Activated CD4-positive, CD25-positive, alpha-beta regulatory T cell treated with anti-CD3 and anti-CD28 coated beads, Interleukin-2, amount 50 U/mL, for 24 hours (primary cell): ENCODE data around the gene GEMIN4.
"Not testable (repeated sequence)": the region's sequence is repeated elsewhere in the genome, so short reads cannot be mapped to it uniquely, and the experiment has no call there.

Source experiments
- ATAC-seq, 2 donors: fragments of 150-1000 bp; cut with Tn5 transposase; one replicate each; pipeline ENCODE4 v1.10.0; 2021; ENCODE audit warnings: mild to moderate bottlenecking in 1 of 2, moderate library complexity in 1 of 2

The GEMIN4 gene

DNA sequence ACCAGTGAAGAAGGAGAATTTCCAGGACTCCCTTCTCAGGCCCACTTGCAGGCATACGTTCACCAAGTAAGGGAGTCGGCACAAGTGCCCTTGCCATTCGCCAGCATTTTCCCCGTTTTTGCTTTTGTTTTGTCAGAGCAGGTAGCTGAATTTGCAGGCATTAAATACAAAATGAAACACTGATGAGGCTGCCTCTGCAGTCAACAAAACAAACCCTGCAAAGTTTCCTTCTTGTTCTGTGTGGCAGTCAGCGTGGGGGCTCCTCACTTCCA lies 22.2 kb upstream of the GEMIN4 start:
- ATAC-seq, result no peak

DNA sequence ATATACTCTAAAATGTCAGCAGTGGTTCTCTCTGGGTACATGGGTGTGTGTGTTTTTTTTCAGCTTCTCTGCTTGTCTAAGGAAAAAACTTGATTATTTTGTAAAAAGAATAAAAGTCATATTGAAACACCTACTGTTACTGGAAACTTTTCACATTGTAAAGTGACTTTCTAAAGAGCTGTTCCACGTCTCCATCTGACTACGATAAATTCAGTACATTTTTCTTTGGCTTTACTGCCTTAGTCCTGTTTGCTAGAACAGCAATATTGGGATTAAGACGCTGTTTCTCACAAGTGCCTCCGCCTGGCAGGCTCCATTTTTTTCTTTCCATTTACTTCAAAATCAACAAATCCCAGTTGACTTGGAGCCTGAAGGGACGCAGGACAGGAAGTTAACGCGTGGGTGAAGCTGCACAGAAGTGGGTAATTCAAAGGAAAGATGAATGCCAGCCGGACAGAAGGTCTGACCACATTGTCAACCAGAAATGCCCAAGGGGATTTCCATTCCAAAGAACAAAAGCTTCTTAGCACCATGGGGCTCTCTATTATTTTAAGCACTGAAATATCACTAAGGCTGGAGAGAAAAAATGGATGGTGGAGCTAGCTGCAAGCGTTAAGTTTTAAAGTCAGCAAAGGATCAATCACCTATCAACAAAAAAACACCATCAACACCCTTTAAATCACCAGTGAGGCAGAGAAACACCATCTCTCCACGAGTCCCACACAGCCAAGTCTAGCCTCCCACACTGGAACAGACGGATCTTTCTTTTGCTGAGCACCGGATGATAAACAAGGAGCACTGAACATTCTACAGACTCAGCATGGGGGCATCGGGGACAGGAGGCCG lies 21.6 kb upstream of the GEMIN4 start:
- ATAC-seq, result no peak

DNA sequence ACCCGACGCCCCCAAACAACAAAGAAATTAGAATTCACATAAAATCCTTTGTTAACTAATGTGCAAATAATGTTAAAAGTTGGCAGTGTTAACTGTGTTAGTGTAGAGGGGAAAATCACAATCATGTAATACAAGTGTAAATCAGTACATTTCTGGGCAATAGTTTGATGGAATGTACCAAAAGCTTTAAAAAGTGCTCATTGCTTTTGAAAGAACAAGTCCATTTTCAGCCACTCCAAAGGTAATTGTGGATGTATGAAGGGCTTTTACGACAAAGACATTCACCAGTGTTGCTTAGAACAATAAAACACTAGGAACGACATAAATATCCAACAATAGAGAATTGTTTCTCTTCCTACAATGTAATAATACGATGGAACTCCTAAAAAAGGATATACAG lies 21.0 kb upstream of the GEMIN4 start:
- no peak for ATAC-seq

DNA sequence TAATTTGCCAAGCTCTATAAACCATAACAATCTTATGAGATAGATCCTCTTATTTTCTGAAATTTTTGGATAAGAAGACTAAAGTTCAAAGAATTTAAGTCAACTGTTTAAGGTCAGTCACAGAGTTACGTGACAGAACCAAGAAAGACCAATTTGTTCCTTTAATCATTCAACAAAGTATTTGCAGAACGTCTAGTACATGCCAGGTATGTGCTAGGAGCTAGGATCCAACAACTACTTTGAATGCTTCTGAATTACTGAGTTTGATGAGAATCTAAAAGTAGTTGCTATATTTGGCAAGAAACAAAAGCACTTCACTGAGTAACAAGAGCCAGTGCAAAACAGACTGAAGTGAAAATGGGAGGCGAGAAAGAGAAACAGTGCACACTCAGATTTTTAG lies 15.0 kb upstream of the GEMIN4 start:
- no peak for ATAC-seq

DNA sequence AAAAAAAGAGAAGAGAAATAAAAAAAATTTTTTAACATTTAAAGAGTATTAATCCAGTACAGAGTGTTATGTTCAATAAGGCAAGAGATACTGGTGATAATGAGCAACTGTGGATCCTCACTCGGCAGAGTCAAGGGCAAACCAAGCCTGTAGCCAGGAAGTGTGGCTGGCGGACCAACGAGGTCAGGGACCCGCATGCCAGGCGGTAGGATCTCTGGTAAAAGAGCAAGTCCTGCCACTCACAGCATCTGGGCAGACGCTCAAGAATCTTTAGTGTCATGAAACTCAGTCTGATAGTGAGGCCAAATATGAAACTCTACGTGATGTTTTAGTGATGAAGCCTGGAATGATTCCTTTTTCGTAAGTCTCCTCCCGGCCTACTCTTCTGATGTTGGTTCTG lies 8.3 kb upstream of the GEMIN4 start:
- ATAC-seq, result no peak

DNA sequence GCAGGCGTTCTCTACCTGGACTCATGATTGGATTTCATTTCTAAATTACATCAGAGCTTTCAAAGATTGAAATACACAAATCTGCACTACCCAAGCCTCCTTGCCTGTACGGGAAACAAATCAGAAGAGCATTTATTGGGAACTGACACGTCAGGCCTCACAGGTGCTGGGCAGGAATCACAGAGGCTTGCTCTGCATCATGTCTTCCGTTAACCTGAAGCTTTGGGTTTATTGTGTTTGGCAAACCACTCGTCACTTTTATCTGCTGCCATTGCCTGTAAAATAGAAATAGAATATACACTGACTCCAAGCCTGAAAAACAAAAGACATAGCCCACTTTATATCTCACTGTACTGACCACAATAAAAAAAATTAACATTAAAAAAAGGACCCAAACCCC lies 7.9 kb upstream of the GEMIN4 start:
- ATAC-seq, result no peak

DNA sequence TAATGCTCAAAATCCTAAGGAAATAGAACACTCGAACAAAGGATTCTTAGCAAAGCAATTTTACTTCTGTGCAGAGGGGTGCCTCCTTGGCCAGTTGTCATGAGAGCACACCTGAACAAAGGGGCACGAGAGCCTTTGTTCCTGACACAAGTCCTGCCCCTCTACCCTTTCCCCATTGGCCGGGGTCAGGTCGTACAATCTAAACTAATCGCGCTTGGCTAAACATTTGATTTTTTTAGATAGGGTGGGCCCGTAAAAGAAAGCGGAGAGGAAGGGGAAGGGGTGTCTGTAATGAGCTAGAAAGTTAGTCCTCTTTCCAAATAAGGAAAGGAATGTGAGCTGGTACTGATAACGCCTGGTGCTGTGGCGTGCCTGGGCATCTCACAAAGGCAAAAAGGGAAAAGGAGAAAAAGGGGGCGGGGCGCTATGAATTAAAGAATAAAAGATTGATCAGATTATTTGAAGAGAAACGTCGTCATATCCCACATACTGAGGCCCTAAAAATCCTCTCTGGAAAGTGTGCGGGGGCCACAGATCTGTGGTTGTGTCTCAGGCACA lies 4.0 kb upstream of the GEMIN4 start:
- not testable (repeated sequence) for ATAC-seq

DNA sequence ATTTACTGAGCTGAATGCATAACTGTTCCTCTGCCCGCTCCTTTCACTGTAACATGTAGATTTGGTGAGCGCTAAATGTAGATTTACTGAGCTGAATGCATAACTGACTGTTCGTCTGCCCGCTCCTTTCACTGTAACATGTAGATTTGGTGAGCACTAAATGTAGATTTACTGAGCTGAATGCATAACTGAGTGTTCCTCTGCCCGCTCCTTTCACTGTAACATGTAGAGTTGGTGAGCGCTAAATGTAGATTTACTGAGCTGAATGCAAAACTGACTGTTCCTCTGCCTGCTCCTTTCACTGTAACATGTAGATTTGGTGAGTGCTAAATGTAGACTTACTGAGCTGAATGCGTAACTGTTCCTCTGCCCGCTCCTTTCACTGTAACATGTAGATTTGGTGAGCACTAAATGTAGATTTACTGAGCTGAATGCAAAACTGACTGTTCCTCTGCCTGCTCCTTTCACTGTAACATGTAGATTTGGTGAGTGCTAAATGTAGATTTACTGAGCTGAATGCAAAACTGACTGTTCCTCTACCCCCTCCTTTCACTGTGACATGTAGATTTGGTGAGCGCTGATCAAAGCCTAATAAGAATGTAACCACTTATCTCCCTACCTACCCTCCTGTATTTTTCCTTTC lies 3.4 kb upstream of the GEMIN4 start:
- not testable (repeated sequence) for ATAC-seq

DNA sequence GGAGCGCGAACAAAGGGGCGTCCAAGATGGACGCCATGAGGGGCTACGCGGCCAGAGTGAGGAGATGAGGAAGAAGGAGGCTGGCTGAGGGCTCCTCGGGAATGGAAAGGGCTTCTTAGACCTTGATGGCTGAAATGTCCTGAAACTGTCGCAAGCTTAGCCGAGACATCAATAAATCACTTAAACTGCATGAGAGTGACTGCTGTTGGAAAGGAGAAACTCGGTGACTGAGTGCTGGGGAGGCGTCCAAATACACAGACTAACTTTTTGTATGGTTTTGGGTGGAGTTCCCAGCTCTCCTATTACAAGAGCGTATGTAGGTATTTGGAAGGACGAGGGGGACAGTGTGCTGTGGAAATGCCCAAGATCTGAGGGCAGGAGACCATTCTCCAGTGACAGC lies 1.4 kb upstream of the GEMIN4 start:
- no peak for ATAC-seq

DNA sequence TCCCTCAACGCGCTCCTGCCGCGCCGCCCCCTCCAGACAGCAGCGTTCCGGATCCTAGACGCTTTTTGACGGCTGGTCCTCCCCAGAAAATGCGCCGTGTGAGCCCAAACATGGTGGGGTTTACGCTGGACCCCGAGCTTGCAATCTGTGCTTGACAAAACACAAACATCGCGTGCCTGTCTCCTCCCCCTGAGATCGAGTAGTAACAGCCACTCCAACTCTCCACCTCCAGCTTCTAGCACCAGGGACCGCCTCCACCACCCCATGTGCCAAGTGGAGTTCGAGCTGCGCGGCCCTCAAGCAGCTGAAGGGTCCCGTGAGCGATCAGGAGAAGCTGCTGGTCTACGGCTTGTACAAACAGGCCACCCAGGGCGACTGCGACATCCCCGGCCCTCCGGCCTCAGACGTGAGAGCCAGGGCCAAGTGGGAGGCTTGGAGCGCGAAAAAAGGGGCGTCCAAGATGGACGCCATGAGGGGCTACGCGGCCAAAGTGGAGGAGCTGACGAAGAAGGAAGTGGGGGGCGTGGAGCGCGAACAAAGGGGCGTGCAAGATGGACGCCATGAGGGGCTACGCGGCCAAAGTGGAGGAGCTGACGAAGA lies 656 bp upstream of the GEMIN4 start:
- ATAC-seq, result peak; percentile 3 to 7

DNA sequence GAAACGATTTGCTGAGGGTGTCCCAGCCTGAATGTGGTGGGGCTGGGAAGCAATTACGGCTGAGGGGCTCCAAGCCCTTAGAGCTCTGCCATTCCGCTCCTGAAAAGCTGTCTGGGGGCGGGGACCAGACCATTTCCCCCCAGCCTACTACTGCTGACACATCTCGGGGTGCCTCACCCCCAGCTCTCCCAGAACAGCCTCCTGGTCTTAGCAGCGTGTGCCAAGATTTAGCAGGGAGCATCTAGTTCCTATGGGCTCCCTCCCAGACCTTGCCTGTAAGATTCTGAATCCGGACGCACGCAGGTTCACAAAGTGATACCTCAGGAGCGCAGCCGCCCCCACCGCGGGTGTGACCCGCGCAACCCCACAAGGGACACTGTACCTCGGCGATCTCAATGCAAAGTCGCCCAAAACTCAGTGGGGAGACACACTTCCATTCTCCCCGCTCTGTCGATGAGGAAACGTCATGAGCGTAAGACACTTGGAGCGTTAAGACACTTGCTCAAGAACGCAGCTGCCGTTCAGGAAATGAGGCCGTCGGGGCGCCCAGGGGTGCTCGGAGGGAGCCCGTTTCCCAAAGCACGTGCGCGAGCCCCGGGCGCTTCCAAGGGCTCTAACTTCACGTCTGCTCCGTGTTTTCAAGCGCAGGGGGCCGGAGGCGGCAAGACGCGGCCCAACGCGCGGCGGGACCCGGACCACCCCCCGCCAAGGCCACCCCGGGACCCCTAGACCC lies 629 bp downstream of the GEMIN4 start:
- peak; percentile 33 to 51 for ATAC-seq

DNA sequence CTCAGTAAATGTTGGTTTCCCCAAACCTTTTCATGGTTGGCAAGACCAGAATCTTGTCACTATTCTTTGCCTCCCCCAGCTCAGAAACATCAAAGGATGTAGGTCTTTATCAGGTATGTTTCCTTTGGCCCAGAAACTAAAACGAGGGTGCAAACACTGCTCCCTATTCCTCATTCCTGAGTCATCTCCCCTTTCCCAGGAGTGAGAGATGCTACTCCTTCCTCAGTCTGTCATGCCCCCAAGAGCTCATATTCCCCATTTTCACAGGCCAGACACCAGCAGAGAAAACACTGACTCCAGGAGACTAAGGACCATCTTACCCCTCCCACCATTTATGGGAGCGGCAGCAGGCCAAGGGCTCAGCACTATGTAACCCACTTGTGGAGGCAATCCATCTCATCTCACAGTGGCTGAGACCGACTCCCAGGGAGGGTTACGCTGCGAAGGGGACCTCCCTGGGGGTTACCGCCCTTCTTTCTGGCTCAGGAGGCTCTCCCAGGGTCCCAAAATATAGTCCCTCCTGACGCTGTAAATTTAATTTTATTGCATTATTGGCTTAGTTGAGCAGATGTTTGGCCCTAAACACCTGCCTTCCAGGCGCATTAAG lies 1.5 kb downstream of the GEMIN4 start:
- no peak for ATAC-seq

DNA sequence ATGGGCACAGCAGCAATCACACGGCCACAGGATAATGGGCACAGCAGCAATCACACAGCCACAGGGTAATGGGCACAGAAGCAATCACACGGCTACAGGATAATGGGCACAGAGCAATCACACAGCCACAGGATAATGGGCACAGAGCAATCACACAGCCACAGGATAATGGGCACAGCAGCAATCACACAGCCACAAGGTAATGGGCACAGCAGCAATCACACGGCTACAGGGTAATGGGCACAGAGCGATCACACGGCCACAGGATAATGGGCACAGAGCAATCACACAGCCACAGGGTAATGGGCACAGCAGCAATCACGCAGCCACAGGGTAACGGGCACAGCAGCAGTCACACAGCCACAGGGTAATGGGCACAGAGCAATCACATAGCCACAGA lies 2.7 kb downstream of the GEMIN4 start:
- ATAC-seq, result not testable (repeated sequence)

DNA sequence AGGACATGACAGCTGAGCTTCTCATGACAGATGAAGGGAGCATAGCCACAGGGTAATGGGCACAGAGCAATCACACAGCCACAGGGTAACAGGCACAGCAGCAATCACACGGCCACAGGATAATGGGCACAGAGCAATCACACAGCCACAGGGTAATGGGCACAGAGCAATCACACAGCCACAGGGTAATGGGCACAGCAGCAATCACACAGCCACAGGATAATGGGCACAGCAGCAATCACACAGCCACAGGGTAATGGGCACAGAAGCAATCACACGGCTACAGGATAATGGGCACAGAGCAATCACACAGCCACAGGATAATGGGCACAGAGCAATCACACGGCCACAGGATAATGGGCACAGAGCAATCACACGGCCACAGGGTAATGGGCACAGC lies 3.5 kb downstream of the GEMIN4 start:
- ATAC-seq, result not testable (repeated sequence)

DNA sequence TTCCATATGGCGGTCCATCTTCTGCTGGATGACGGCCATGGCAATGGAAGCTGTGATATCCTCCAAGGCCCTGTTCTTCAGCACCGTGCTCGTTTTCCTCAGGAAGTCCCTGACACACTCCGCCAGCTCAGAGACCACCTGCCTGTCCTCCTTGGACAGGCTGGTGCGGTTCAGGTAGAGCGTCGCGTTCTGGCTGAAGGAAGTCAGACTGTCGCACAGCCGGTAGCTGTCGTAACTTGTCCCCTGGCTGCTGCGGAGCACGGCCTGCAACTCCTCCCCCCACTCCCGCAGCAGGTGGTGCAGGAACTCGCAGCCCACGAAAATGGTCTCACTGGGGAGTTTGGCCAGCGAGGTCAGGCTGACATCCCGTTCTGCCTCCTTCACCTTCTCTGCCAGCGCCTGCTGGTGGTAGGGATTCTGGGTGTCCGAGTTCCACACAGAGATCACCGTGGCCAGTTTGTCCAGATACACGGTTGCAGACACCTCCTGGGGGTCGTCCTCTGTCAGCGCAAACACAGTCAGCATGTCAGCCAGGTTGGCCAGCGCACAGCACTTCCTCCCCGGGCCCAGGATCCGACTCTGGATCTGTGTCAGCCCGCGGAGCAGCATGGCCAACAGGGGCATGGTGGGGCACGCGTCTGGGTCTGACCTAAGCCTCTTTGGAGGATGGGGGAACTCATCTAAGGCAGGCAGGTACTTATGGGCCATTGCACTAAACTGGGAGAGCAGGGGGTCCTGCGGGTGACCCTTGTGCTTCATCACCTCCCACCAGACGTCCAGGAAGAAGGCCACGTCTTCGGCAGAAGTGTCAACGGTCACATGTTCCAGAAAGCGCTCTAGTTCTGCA lies 5.1 kb downstream of the GEMIN4 start:
- ATAC-seq, result no peak

DNA sequence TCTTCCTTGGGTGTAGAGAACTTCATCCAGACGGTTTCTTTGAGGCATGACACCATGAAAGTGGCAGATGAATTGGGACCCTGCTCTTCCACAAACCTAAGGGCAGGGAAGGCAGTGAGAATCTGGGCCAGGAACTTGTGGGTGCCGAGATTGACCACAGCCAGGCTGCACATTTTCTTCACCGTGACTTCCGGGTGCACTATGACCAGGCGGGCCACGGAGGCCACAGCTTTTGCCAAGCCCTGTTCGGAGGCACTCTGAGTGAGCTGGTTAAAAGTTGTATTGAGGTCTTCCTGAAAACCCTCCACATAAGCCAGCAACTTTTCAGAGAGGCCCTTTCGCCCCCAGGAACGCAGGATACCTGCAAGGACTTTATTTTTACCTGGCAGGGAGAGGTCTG lies 5.9 kb downstream of the GEMIN4 start:
- ATAC-seq, result no peak

DNA sequence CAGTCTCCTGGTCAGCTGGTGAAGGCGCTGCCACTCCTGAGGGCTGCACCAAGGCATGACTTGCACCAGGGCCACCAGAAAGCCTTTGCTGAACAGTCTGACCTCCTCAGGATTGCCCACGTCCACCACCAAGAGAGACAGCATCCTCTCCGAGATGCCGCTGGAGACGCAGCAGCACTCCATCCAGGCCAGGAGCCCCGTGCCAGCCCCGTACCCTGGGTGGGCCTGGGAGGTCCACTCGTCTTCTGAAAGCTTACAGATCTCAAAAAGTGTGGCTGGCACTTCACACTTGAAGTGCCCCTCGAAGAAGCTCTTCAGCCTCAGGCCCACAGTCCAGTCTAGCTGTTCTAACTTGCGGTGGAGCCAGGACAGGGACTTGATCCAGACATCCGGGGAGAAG lies 6.7 kb downstream of the GEMIN4 start:
- no peak for ATAC-seq

DNA sequence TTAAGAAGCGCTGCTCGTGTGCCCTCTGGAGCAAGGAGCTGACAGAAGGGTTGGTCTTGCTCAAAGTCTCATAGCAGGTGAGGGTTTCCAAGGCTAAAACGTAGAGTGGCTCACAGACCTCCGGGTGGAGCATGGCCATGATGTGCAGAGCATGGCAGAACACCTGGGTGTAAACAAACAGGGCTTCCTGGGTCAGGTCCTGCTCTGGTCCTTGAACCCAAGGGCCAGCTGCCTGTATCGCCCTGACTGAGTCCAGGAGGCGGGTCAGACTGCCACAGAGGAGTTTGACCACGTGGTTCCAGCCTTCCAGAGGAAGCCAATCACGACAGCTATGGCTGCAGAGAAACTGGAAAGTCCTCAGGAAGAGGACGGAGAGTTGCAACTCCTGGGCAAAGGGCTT lies 7.1 kb downstream of the GEMIN4 start:
- ATAC-seq, result no peak

DNA sequence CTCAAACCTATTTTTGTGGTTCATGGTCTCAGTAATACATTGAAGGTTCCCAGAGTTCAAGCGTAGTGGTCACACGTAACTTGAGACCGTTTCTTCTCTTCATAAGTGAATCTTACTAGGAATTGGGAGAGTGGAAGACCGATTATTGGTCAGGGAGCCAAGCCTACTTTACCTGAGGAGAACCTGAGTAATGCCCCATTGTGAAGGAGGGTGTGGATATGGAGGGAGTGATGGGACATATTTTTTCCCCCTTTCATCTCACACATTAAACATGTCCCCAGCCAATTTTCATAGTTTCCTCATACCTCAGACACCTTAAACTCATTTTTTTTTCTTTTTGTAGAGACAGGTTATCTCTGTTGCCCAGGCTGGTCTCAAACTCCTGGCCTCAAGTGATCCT lies 8.9 kb downstream of the GEMIN4 start:
- no peak for ATAC-seq

DNA sequence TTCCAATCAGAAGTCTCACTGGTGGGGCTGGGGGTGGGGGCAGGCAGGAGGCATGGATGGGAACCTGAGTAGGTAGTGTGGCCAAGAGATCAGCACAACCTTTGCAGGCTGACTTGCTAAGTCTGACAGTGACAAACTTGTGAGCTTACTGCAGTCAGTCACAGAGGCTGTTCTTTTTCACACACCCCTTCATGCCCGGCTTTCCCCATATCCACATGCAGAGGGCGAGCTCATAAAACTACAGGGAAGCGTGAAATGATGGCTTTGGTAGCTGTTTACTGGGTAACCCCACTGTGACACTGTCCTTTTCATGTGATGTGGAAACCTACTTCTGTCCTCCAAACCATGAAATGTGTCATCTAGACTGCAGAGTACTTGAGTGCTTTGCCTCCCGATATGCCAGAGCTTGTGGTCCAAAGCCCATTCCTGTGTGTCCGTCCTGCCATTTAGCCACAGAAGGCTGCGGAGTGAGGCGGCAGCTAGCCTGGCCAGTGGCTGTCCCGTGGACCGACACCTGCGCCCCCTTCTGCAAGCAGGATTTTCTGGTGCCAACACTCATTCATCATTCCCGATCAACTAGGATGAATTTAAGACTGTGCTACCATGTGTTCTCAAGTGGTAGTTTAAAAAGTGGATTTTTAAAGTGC lies 9.8 kb downstream of the GEMIN4 start:
- no peak for ATAC-seq
